Measurements from ENCODE around the gene SMAD5. TPM values are rescaled to one million over a fixed set of nuclear protein-coding genes. Genes with fewer than 3 reads are reported as not detected.

The SMAD5 gene
- total RNA-seq, 1 donor from 2014 or later: 51.7 TPM

GRCh38 chr5:136145030-136145429, 12.4 kb downstream of the SMAD5 start:
- H3K4me3 Mint-ChIP-seq (ENCODE audit: unreplicated experiment): no peak overlapping the region
- H3K4me1 Mint-ChIP-seq (ENCODE audit: low read depth): peaks cover 14% of the 10 kb centered on the region
- H3K9me3 Mint-ChIP-seq (ENCODE audit: low read depth): no peaks in the 10 kb centered on the region
- no peaks in the 10 kb centered on the region for H3K27me3 Mint-ChIP-seq (ENCODE audit: low read depth)
- H3K27ac Mint-ChIP-seq (ENCODE audit: unreplicated experiment): no peak overlapping the region
- TF ChIP-seq CTCF (IDR thresholded peaks at IDR 0.05): no peak
- no peak for DNase-seq (ENCODE audit: low spot score)
- peaks cover 2% of the 10 kb centered on the region for H3K36me3 Mint-ChIP-seq (ENCODE audit: low read depth)

GRCh38 chr5:136146201-136146600, 13.6 kb downstream of the SMAD5 start:
- H3K27me3 Mint-ChIP-seq (ENCODE audit: low read depth): no peaks in the 10 kb centered on the region
- no peaks in the 10 kb centered on the region for H3K9me3 Mint-ChIP-seq (ENCODE audit: low read depth)
- no peak overlapping the region for H3K27ac Mint-ChIP-seq (ENCODE audit: unreplicated experiment)
- peaks cover 2% of the 10 kb centered on the region for H3K36me3 Mint-ChIP-seq (ENCODE audit: low read depth)
- no peak overlapping the region for H3K4me3 Mint-ChIP-seq (ENCODE audit: unreplicated experiment)
- TF ChIP-seq CTCF (IDR thresholded peaks at IDR 0.05): no peak
- DNase-seq (ENCODE audit: low spot score): no peak
- peaks cover 15% of the 10 kb centered on the region for H3K4me1 Mint-ChIP-seq (ENCODE audit: low read depth)

- Mint-ChIP-seq H3K9me3 (ENCODE audit: low read depth) (no peaks in the 10 kb centered on the region), H3K27me3 (ENCODE audit: low read depth) (no peaks in the 10 kb centered on the region), H3K36me3 (ENCODE audit: low read depth) (peaks cover 2% of the 10 kb centered on the region), H3K4me3 (ENCODE audit: unreplicated experiment) (no peak overlapping the region), H3K4me1 (ENCODE audit: low read depth) (peaks cover 15% of the 10 kb centered on the region), H3K27ac (ENCODE audit: unreplicated experiment) (no peak overlapping the region)
- no peak for DNase-seq (ENCODE audit: low spot score)
- TF ChIP-seq CTCF (IDR thresholded peaks at IDR 0.05): no peak
Observed at GRCh38 chr5:136147632-136148031, 15.0 kb downstream of the SMAD5 start.

GRCh38 chr5:136149891-136150290, 17.2 kb downstream of the SMAD5 start:
- Mint-ChIP-seq H3K27me3 (ENCODE audit: low read depth) (no peaks in the 10 kb centered on the region), H3K4me3 (ENCODE audit: unreplicated experiment) (no peak overlapping the region), H3K36me3 (ENCODE audit: low read depth) (peaks cover 14% of the 10 kb centered on the region), H3K27ac (ENCODE audit: unreplicated experiment) (no peak overlapping the region), H3K9me3 (ENCODE audit: low read depth) (no peaks in the 10 kb centered on the region), H3K4me1 (ENCODE audit: low read depth) (peaks cover 15% of the 10 kb centered on the region)
- TF ChIP-seq CTCF (IDR thresholded peaks at IDR 0.05): no peak
- no peak for DNase-seq (ENCODE audit: low spot score)

GRCh38 chr5:136153581-136154236, 21.1 kb downstream of the SMAD5 start:
- Mint-ChIP-seq H3K27me3 (ENCODE audit: low read depth) (no peaks in the 10 kb centered on the region), H3K4me1 (ENCODE audit: low read depth) (peaks cover 20% of the 10 kb centered on the region), H3K9me3 (ENCODE audit: low read depth) (no peaks in the 10 kb centered on the region), H3K27ac (ENCODE audit: unreplicated experiment) (no peak overlapping the region), H3K36me3 (ENCODE audit: low read depth) (peaks cover 19% of the 10 kb centered on the region), H3K4me3 (ENCODE audit: unreplicated experiment) (no peak overlapping the region)
- no peak for TF ChIP-seq CTCF (IDR thresholded peaks at IDR 0.05)
- DNase-seq (ENCODE audit: low spot score): no peak
